Activated T-helper 2 cell treated with anti-CD3 and anti-CD28 coated beads, Interferon-gamma antibody, Interleukin-2, Interleukin-4, amounts not matched to agents 10 μg/mL and 5 μg/mL and 100 μg/mL, durations not matched to agents 14 hours and 24 hours and 36 hours (primary cell): Measurements from ENCODE around the gene AKAP6. TPM values are rescaled to one million over a fixed set of nuclear protein-coding genes. Genes with fewer than 3 reads are reported as not detected.

ENCODE experiments used
- DNase-seq: peaks from one replicate; pipeline ENCODE4 v3.0.0; 2021; ENCODE audit warnings: low spot score
- H3K27ac Mint-ChIP-seq: one replicate; pipeline ENCODE4 v1.8.0; 2021; ENCODE audit warnings: mixed read lengths
- H3K27me3 Mint-ChIP-seq: one replicate; pipeline ENCODE4 v1.8.0; 2021; ENCODE audit warnings: low read depth, mixed read lengths
- H3K36me3 Mint-ChIP-seq: one replicate; pipeline ENCODE4 v1.8.0; 2021; ENCODE audit warnings: low read depth, mixed read lengths
- H3K4me1 Mint-ChIP-seq: one replicate; pipeline ENCODE4 v1.8.0; 2021; ENCODE audit warnings: low read depth, mixed read lengths
- H3K4me3 Mint-ChIP-seq: one replicate; pipeline ENCODE4 v1.8.0; 2021; ENCODE audit warnings: low read depth, mild to moderate bottlenecking, moderate library complexity, mixed read lengths
- H3K9me3 Mint-ChIP-seq: one replicate; pipeline ENCODE4 v1.8.0; 2021; ENCODE audit warnings: mixed read lengths
- intact Hi-C: fragments of 100-400 bp; cut with micrococcal nuclease; formaldehyde crosslinking; loops from one replicate; pipeline ENCODE4 v1.15.1; 2023
- total RNA-seq: library from RNA; stranded (reverse); gene quantifications from 2 replicates; pipeline ENCODE4 v1.2.3, GENCODE V29; 2022

The AKAP6 gene
- total RNA-seq, 1 donor from 2014 or later, result 1.0 TPM

GRCh38 chr14:32318087-32318795 is 10.9 kb upstream of the AKAP6 start:
- intact Hi-C loops, result no loop called here
- Mint-ChIP-seq H3K4me1 (no peaks in the 10 kb centered on the region), H3K36me3 (no peaks in the 10 kb centered on the region), H3K27ac (no peak overlapping the region), H3K4me3 (no peak overlapping the region), H3K27me3 (peaks cover 2% of the 10 kb centered on the region), H3K9me3 (no peaks in the 10 kb centered on the region)
- no peak for DNase-seq

GRCh38 chr14:32319368-32320049 is 9.6 kb upstream of the AKAP6 start:
- Mint-ChIP-seq H3K27me3 (peaks cover 2% of the 10 kb centered on the region), H3K4me1 (no peaks in the 10 kb centered on the region), H3K27ac (no peak overlapping the region), H3K4me3 (no peak overlapping the region), H3K9me3 (no peaks in the 10 kb centered on the region), H3K36me3 (no peaks in the 10 kb centered on the region)
- intact Hi-C loops, result no loop called here
- no peak for DNase-seq

- Mint-ChIP-seq H3K4me3 (no peak overlapping the region), H3K36me3 (no peaks in the 10 kb centered on the region), H3K27ac (no peak overlapping the region), H3K4me1 (no peaks in the 10 kb centered on the region), H3K9me3 (peaks cover 3% of the 10 kb centered on the region), H3K27me3 (no peaks in the 10 kb centered on the region)
- DNase-seq, result no peak
- intact Hi-C loops, result no loop called here
These were observed 4.5 kb upstream of the AKAP6 start for GRCh38 chr14:32324601-32325000.

GRCh38 chr14:32327255-32327961 is 1.7 kb upstream of the AKAP6 start:
- Mint-ChIP-seq H3K36me3 (no peaks in the 10 kb centered on the region), H3K27ac (no peak overlapping the region), H3K4me1 (no peaks in the 10 kb centered on the region), H3K4me3 (no peak overlapping the region), H3K27me3 (peaks cover 2% of the 10 kb centered on the region), H3K9me3 (peaks cover 3% of the 10 kb centered on the region)
- intact Hi-C loops, result no loop called here
- DNase-seq, result no peak

GRCh38 chr14:32329690-32330285 is 690 bp downstream of the AKAP6 start:
- no peaks in the 10 kb centered on the region for H3K36me3 Mint-ChIP-seq
- peaks cover 2% of the 10 kb centered on the region for H3K27me3 Mint-ChIP-seq
- no peak overlapping the region for H3K4me3 Mint-ChIP-seq
- intact Hi-C loops, result no loop called here
- no peak for DNase-seq
- H3K4me1 Mint-ChIP-seq, result no peaks in the 10 kb centered on the region
- H3K9me3 Mint-ChIP-seq, result peaks cover 3% of the 10 kb centered on the region
- no peak overlapping the region for H3K27ac Mint-ChIP-seq

GRCh38 chr14:32330351-32331111 is 1.4 kb downstream of the AKAP6 start:
- Mint-ChIP-seq H3K36me3 (no peaks in the 10 kb centered on the region), H3K27me3 (peaks cover 2% of the 10 kb centered on the region), H3K4me1 (no peaks in the 10 kb centered on the region), H3K27ac (no peak overlapping the region), H3K9me3 (peaks cover 3% of the 10 kb centered on the region), H3K4me3 (no peak overlapping the region)
- intact Hi-C loops, result no loop called here
- DNase-seq, result no peak

- no peak overlapping the region for H3K4me3 Mint-ChIP-seq
- intact Hi-C loops, result no loop called here
- peaks cover 2% of the 10 kb centered on the region for H3K27me3 Mint-ChIP-seq
- H3K4me1 Mint-ChIP-seq, result no peaks in the 10 kb centered on the region
- no peaks in the 10 kb centered on the region for H3K36me3 Mint-ChIP-seq
- H3K9me3 Mint-ChIP-seq, result peaks cover 2% of the 10 kb centered on the region
- no peak for DNase-seq
- H3K27ac Mint-ChIP-seq, result no peak overlapping the region
These were observed 2.1 kb downstream of the AKAP6 start for GRCh38 chr14:32331206-32331605.

GRCh38 chr14:32332415-32333316 is 3.6 kb downstream of the AKAP6 start:
- intact Hi-C loops, result no loop called here
- no peak for DNase-seq
- Mint-ChIP-seq H3K4me3 (no peak overlapping the region), H3K9me3 (no peaks in the 10 kb centered on the region), H3K27me3 (peaks cover 4% of the 10 kb centered on the region), H3K4me1 (no peaks in the 10 kb centered on the region), H3K27ac (no peak overlapping the region), H3K36me3 (no peaks in the 10 kb centered on the region)

- no peaks in the 10 kb centered on the region for H3K9me3 Mint-ChIP-seq
- intact Hi-C loops, result no loop called here
- no peak overlapping the region for H3K4me3 Mint-ChIP-seq
- H3K27ac Mint-ChIP-seq, result no peak overlapping the region
- peaks cover 5% of the 10 kb centered on the region for H3K27me3 Mint-ChIP-seq
- no peaks in the 10 kb centered on the region for H3K36me3 Mint-ChIP-seq
- no peaks in the 10 kb centered on the region for H3K4me1 Mint-ChIP-seq
- no peak for DNase-seq
These were observed 7.6 kb downstream of the AKAP6 start for GRCh38 chr14:32336702-32337101.

GRCh38 chr14:32337759-32338158 is 8.7 kb downstream of the AKAP6 start:
- H3K36me3 Mint-ChIP-seq, result no peaks in the 10 kb centered on the region
- intact Hi-C loops, result no loop called here
- H3K4me3 Mint-ChIP-seq, result no peak overlapping the region
- H3K9me3 Mint-ChIP-seq, result no peaks in the 10 kb centered on the region
- H3K27ac Mint-ChIP-seq, result no peak overlapping the region
- peaks cover 5% of the 10 kb centered on the region for H3K27me3 Mint-ChIP-seq
- H3K4me1 Mint-ChIP-seq, result no peaks in the 10 kb centered on the region
- no peak for DNase-seq

- no peaks in the 10 kb centered on the region for H3K9me3 Mint-ChIP-seq
- DNase-seq, result no peak
- no peak overlapping the region for H3K4me3 Mint-ChIP-seq
- H3K27ac Mint-ChIP-seq, result no peak overlapping the region
- H3K4me1 Mint-ChIP-seq, result no peaks in the 10 kb centered on the region
- H3K36me3 Mint-ChIP-seq, result no peaks in the 10 kb centered on the region
- H3K27me3 Mint-ChIP-seq, result peaks cover 5% of the 10 kb centered on the region
- intact Hi-C loops, result no loop called here
These were observed 10.1 kb downstream of the AKAP6 start for GRCh38 chr14:32339188-32339587.
